NCI-H146 treated with DMSO at 0.1 percent for 48 hours (cell line): ENCODE data around the gene BCO1.
A peak's percentile ranks its signal among the peaks of the same experiment; 100 is the strongest.

Experiments used
- DNase-seq: peaks from one replicate; lab custom pipeline; 2025; ENCODE audit not compliant: unreplicated experiment; lab: John Stamatoyannopoulos, UW

Gene BCO1

GRCh38 chr16:81231014-81231413, 7.5 kb upstream of the BCO1 start:
- no peak for DNase-seq

- no peak for DNase-seq
Measured at GRCh38 chr16:81232740-81233367, 5.6 kb upstream of the BCO1 start.

GRCh38 chr16:81237282-81237681, 1.2 kb upstream of the BCO1 start:
- no peak for DNase-seq

GRCh38 chr16:81237942-81238295, 570 bp upstream of the BCO1 start:
- DNase-seq = no peak

GRCh38 chr16:81239367-81240121, 1.1 kb downstream of the BCO1 start:
- DNase-seq = no peak

GRCh38 chr16:81241706-81242105, 3.2 kb downstream of the BCO1 start:
- no peak for DNase-seq

- DNase-seq = no peak
Measured at GRCh38 chr16:81242977-81243618, 4.6 kb downstream of the BCO1 start.

- DNase-seq = no peak
Measured at GRCh38 chr16:81243942-81244341, 5.5 kb downstream of the BCO1 start.

- no peak for DNase-seq
Measured at GRCh38 chr16:81251871-81252270, 13.4 kb downstream of the BCO1 start.

GRCh38 chr16:81253141-81253540, 14.7 kb downstream of the BCO1 start:
- no peak for DNase-seq

- DNase-seq = no peak
Measured at GRCh38 chr16:81254922-81255526, 16.5 kb downstream of the BCO1 start.

- no peak for DNase-seq
Measured at GRCh38 chr16:81259916-81260315, 21.4 kb downstream of the BCO1 start.

GRCh38 chr16:81261049-81261648, 22.7 kb downstream of the BCO1 start:
- no peak for DNase-seq

- DNase-seq = no peak
Measured at GRCh38 chr16:81263470-81264220, 25.2 kb downstream of the BCO1 start.

GRCh38 chr16:81264386-81264785, 25.9 kb downstream of the BCO1 start:
- DNase-seq = no peak

GRCh38 chr16:81265052-81265451, 26.6 kb downstream of the BCO1 start:
- DNase-seq = no peak

- no peak for DNase-seq
Measured at GRCh38 chr16:81265658-81266451, 27.4 kb downstream of the BCO1 start.

GRCh38 chr16:81266680-81267095, 28.2 kb downstream of the BCO1 start:
- peak; percentile 5 for DNase-seq

- DNase-seq = no peak
Measured at GRCh38 chr16:81268509-81268908, 30.0 kb downstream of the BCO1 start.
